Gastroesophageal sphincter (tissue), 4 donors: ENCODE measurements around the gene IRX1. TPM values are rescaled to one million over a fixed set of nuclear protein-coding genes. Genes with fewer than 3 reads are reported as not detected.
A peak's percentile ranks its signal among the peaks of the same experiment; 100 is the strongest.

Experiments
- ATAC-seq: fragments of 150-250 bp; one replicate; pipeline ENCODE4 v1.9.1; 2016; ENCODE audit warnings: mild to moderate bottlenecking, moderate library complexity
- H3K27ac ChIP-seq, 4 donors: fragments of 200-600 bp; sonication (generic) in 3 of 4; 1 replicate in 3 of 4; 2 replicates in 1 of 4; pipeline ENCODE4 v1.5.1; 2016 to 2019
- H3K27me3 ChIP-seq: fragments of 200-600 bp; sonication (generic); one replicate; pipeline ENCODE4 v1.5.1; 2019
- H3K36me3 ChIP-seq, 2 donors: fragments of 200-600 bp; sonication (generic); one replicate each; pipeline ENCODE4 v1.5.1; 2019; ENCODE audit warnings: control low read depth in 1 of 2
- H3K4me1 ChIP-seq, 3 donors: fragments of 200-600 bp; sonication (generic); 1 replicate in 2 of 3; 2 replicates in 1 of 3; pipeline ENCODE4 v1.5.1; 2016 to 2019; ENCODE audit warnings: control low read depth in 2 of 3
- H3K4me3 ChIP-seq, 2 donors: fragments of 200-600 bp; sonication (generic); one replicate each; pipeline ENCODE4 v1.5.1; 2019; ENCODE audit warnings: mild to moderate bottlenecking in 1 of 2, moderate library complexity in 1 of 2
- H3K9me3 ChIP-seq, 3 donors: fragments of 200-600 bp; sonication (generic); one replicate each; pipeline ENCODE4 v1.5.1; 2017 to 2019; ENCODE audit warnings: control low read depth in 2 of 3
- EP300 ChIP-seq: sonication (generic); formaldehyde crosslinking; IDR thresholded peaks from one replicate; pipeline ENCODE4 v1.6.1; 2017; ENCODE audit warnings: antibody characterized with exemption, mild to moderate bottlenecking
- POLR2A ChIP-seq, 2 donors: fragments of 450-650 bp; IDR thresholded peaks; one replicate each; pipeline ENCODE4 v1.6.1; 2017; ENCODE audit warnings: antibody characterized with exemption in 2 of 2, mild to moderate bottlenecking in 2 of 2, moderate library complexity in 1 of 2
- POLR2AphosphoS5 ChIP-seq: sonication (generic); formaldehyde crosslinking; IDR thresholded peaks from one replicate; pipeline ENCODE4 v1.6.1; 2017; ENCODE audit warnings: antibody characterized with exemption
- WGBS, 2 donors: methylation state at CpG; one replicate each; pipeline ENCODE4 v1.1.5; 2018; ENCODE audit warnings: low coverage in 1 of 2; 5-methylcytosine and 5-hydroxymethylcytosine counted together
- total RNA-seq, 4 donors: library from RNA; depleted of rRNA; stranded (reverse); fragments of >200 nt; gene quantifications; one replicate each; pipeline ENCODE4 v1.1.0, GENCODE V29; 2016
- TF ChIP-seq, protein P1 (sequence below), 4 experiments: fragments of 200-600 bp in 2 of 4; fragments of 450-650 bp in 2 of 4; sonication (generic) in 1 of 4; IDR thresholded peaks; one replicate each; pipeline ENCODE4 v1.5.1; 2017 to 2019; ENCODE audit warnings: antibody characterized with exemption in 4 of 4, mild to moderate bottlenecking in 2 of 4, moderate library complexity in 2 of 4

The IRX1 gene
- total RNA-seq, 4 donors from 2014 or later: 0.39 to 2.0 TPM; not detected in 2

DNA sequence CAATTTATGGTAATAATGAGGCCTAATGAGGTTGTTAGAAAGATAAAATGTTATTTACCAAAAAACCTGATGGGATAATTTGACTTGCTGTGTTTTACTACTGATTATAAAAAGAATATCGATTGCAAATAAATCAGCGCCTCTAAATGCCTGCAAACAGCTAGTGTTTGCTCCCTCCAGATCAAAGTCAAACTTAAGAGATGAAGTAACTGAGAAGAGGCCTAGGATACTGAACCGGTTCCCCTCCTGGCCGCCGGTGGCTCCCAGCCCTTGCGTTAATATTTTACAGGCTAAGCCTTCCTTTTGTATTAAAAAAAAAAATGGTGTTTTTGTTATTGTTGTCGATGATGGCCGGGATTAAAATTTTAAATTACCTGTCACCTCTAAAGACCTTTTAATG, 2.6 kb downstream of the IRX1 start:
- H3K27ac ChIP-seq: no peak overlapping the region
- ATAC-seq: no peak
- no peak overlapping the region for H3K4me3 ChIP-seq
- WGBS, 2 donors: 39 to 47% methylated on average over 8 of the region's 8 CpGs
- H3K9me3 ChIP-seq: no peaks in the 10 kb centered on the region
- H3K36me3 ChIP-seq: no peaks in the 10 kb centered on the region
- peaks cover 100% of the 10 kb centered on the region for H3K27me3 ChIP-seq
- TF ChIP-seq POLR2AphosphoS5 (no peak), POLR2A (IDR thresholded peaks at IDR 0.05) (no peak), EP300 (no peak)
- TF ChIP-seq, protein P1, sequence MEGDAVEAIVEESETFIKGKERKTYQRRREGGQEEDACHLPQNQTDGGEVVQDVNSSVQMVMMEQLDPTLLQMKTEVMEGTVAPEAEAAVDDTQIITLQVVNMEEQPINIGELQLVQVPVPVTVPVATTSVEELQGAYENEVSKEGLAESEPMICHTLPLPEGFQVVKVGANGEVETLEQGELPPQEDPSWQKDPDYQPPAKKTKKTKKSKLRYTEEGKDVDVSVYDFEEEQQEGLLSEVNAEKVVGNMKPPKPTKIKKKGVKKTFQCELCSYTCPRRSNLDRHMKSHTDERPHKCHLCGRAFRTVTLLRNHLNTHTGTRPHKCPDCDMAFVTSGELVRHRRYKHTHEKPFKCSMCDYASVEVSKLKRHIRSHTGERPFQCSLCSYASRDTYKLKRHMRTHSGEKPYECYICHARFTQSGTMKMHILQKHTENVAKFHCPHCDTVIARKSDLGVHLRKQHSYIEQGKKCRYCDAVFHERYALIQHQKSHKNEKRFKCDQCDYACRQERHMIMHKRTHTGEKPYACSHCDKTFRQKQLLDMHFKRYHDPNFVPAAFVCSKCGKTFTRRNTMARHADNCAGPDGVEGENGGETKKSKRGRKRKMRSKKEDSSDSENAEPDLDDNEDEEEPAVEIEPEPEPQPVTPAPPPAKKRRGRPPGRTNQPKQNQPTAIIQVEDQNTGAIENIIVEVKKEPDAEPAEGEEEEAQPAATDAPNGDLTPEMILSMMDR (IDR thresholded peaks at IDR 0.05): no peak
- H3K4me1 ChIP-seq: peaks cover 0 to 67% (median 26%) of the 10 kb centered on the region in 3 donors

GRCh38 chr5:3598769-3599211, 3.2 kb downstream of the IRX1 start:
- Histone ChIP-seq H3K27ac (no peak overlapping the region), H3K36me3 (no peaks in the 10 kb centered on the region), H3K9me3 (no peaks in the 10 kb centered on the region), H3K27me3 (peaks cover 100% of the 10 kb centered on the region), H3K4me1 (peaks cover 0 to 67% (median 26%) of the 10 kb centered on the region in 3 donors), H3K4me3 (no peak overlapping the region)
- 15% methylated on average over 9 of the region's 12 CpGs; no CpG with 5 or more reads in 1 of the 2 donors for WGBS, 2 donors
- no peak for ATAC-seq
- TF ChIP-seq, protein P1 (IDR thresholded peaks at IDR 0.05): no peak
- TF ChIP-seq POLR2A (IDR thresholded peaks at IDR 0.05): no peak
- no peak for TF ChIP-seq POLR2AphosphoS5
- TF ChIP-seq EP300: no peak

DNA sequence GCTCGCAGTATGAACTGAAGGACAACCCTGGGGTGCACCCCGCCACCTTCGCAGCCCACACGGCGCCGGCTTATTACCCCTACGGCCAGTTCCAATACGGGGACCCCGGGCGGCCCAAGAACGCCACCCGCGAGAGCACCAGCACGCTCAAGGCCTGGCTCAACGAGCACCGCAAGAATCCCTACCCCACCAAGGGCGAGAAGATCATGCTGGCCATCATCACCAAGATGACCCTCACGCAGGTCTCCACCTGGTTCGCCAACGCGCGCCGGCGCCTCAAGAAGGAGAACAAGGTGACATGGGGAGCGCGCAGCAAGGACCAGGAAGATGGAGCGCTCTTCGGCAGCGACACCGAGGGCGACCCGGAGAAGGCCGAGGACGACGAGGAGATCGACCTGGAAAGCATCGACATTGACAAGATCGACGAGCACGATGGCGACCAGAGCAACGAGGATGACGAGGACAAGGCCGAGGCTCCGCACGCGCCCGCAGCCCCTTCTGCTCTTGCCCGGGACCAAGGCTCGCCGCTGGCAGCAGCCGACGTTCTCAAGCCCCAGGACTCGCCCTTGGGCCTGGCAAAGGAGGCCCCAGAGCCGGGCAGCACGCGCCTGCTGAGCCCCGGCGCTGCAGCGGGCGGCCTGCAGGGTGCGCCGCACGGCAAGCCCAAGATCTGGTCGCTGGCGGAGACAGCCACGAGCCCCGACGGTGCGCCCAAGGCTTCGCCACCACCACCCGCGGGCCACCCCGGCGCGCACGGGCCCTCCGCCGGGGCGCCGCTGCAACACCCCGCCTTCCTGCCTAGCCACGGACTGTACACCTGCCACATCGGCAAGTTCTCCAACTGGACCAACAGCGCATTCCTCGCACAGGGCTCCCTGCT, 3.8 kb downstream of the IRX1 start:
- Histone ChIP-seq H3K4me1 (peaks cover 0 to 61% (median 23%) of the 10 kb centered on the region in 3 donors), H3K27me3 (peaks cover 100% of the 10 kb centered on the region), H3K4me3 (no peak overlapping the region)

GRCh38 chr5:3600106-3601060, 4.8 kb downstream of the IRX1 start:
- ATAC-seq: no peak
- Histone ChIP-seq H3K4me3 (peak overlapping the region in 1 of 2 donors; percentile 10), H3K36me3 (no peaks in the 10 kb centered on the region), H3K4me1 (peaks cover 0 to 51% (median 14%) of the 10 kb centered on the region in 3 donors), H3K9me3 (no peaks in the 10 kb centered on the region), H3K27me3 (peaks cover 100% of the 10 kb centered on the region), H3K27ac (no peak overlapping the region)
- 2% methylated on average over 7 of the region's 71 CpGs; no CpG with 5 or more reads in 1 of the 2 donors for WGBS, 2 donors
- TF ChIP-seq POLR2AphosphoS5 (no peak), POLR2A (IDR thresholded peaks at IDR 0.05) (no peak), EP300 (no peak)
- TF ChIP-seq, protein P1 (IDR thresholded peaks at IDR 0.05): no peak

More for the DNA sequence above, 3.8 kb downstream of the IRX1 start:
- WGBS, 2 donors: 11% methylated on average over 26 of the region's 86 CpGs; no CpG with 5 or more reads in 1 of the 2 donors
- Histone ChIP-seq H3K36me3 (no peaks in the 10 kb centered on the region), H3K27ac (no peak overlapping the region), H3K9me3 (no peaks in the 10 kb centered on the region)
- TF ChIP-seq EP300 (no peak), POLR2AphosphoS5 (no peak), POLR2A (IDR thresholded peaks at IDR 0.05) (no peak)
- TF ChIP-seq, protein P1 (IDR thresholded peaks at IDR 0.05): no peak
- no peak for ATAC-seq
